K562 (cell line): Measurements from ENCODE around the gene MITF. TPM values are rescaled to one million over a fixed set of nuclear protein-coding genes. Genes with fewer than 3 reads are reported as not detected.
A peak's percentile ranks its signal among the peaks of the same experiment; 100 is the strongest.

Experiments used
- ARID2 ChIP-seq: fragments of 450-650 bp; IDR thresholded peaks from 2 replicates; pipeline ENCODE4 v1.6.1; 2017; ENCODE audit warnings: antibody characterized with exemption, mild to moderate bottlenecking
- ARID3B ChIP-seq: fragments of 250-450 bp; sonication (Bioruptor Pico); IDR thresholded peaks from 2 replicates; pipeline ENCODE4 v1.4.0; 2020; ENCODE audit warnings: borderline replicate concordance
- DACH1 ChIP-seq: fragments of 450-650 bp; IDR thresholded peaks from 2 replicates; pipeline ENCODE4 v1.6.1; 2018; ENCODE audit not compliant: partially characterized antibody
- ELF2 ChIP-seq: fragments of 250-450 bp; sonication (Bioruptor Pico); IDR thresholded peaks from 2 replicates; pipeline ENCODE4 v1.5.0; 2021; ENCODE audit warnings: mild to moderate bottlenecking
- FOXM1 ChIP-seq, 2 experiments: fragments of 450-650 bp in 1 of 2; sonication (generic) in 1 of 2; formaldehyde crosslinking in 1 of 2; IDR thresholded peaks; 2 replicates each; pipeline versions ENCODE4 v1.6.1 to v1.9.0; 2017 to 2022; ENCODE audit warnings: low read depth in 2 of 2, mild to moderate bottlenecking in 2 of 2, missing genetic modification reagents in 1 of 2, moderate library complexity in 1 of 2
- KAT7 ChIP-seq: sonication (generic); formaldehyde crosslinking; IDR thresholded peaks from 2 replicates; pipeline ENCODE4 v1.8.0; 2022; ENCODE audit warnings: missing genetic modification reagents, mild to moderate bottlenecking, borderline replicate concordance
- KDM4B ChIP-seq, 2 experiments: fragments of 450-650 bp in 1 of 2; sonication (generic) in 1 of 2; IDR thresholded peaks; 2 replicates each; pipeline ENCODE4 v1.6.1; 2016 to 2017; ENCODE audit warnings: borderline replicate concordance in 2 of 2, antibody characterized with exemption in 1 of 2, low read depth in 1 of 2, mild to moderate bottlenecking in 1 of 2
- MITF ChIP-seq: IDR thresholded peaks from 2 replicates; pipeline ENCODE4 v1.6.1; 2014; ENCODE audit warnings: antibody characterized with exemption
- NCOA2 ChIP-seq, 2 experiments: fragments of 450-650 bp; IDR thresholded peaks; 2 replicates each; pipeline ENCODE4 v1.6.1; 2018; ENCODE audit warnings: mild to moderate bottlenecking in 2 of 2, moderate library complexity in 1 of 2; ENCODE audit not compliant: partially characterized antibody in 2 of 2
- POLR2B ChIP-seq: fragments of 450-650 bp; IDR thresholded peaks from 2 replicates; pipeline ENCODE4 v1.6.1; 2018; ENCODE audit warnings: low read depth; ENCODE audit not compliant: partially characterized antibody
- SRSF7 ChIP-seq: fragments of 200-400 bp; formaldehyde crosslinking; optimal IDR thresholded peaks from 2 replicates; pipeline ENCODE3; 2017; ENCODE audit warnings: mild to moderate bottlenecking, low read depth, low read length
- STAT5B ChIP-seq: fragments of 250-450 bp; sonication (Bioruptor Pico); IDR thresholded peaks from 2 replicates; pipeline ENCODE4 v1.8.0; 2021; ENCODE audit warnings: mild to moderate bottlenecking, inconsistent platforms
- TFAP4 ChIP-seq: sonication (generic); formaldehyde crosslinking; IDR thresholded peaks from 2 replicates; pipeline ENCODE4 v1.8.0; 2022; ENCODE audit warnings: missing genetic modification reagents, mild to moderate bottlenecking, moderate library complexity, borderline replicate concordance
- THRB ChIP-seq: fragments of 450-650 bp; formaldehyde crosslinking; conservative IDR thresholded peaks from 2 replicates; pipeline ENCODE4 v1.4.0; 2022; ENCODE audit warnings: mild to moderate bottlenecking, missing genetic modification characterization
- XRCC5 ChIP-seq: fragments of 200-400 bp; formaldehyde crosslinking; IDR thresholded peaks from 2 replicates; pipeline ENCODE4 v1.6.1; 2017; ENCODE audit warnings: low read depth, mild to moderate bottlenecking, low read length
- ZKSCAN1 ChIP-seq: fragments of 150-350 bp; IDR thresholded peaks from 2 replicates; pipeline ENCODE4 v1.6.1; 2016; ENCODE audit warnings: low read depth, low read length
- ZNF143 ChIP-seq: sonication (generic); formaldehyde crosslinking; IDR thresholded peaks from 2 replicates; pipeline ENCODE4 v1.9.0; 2022; ENCODE audit warnings: mild to moderate bottlenecking, missing genetic modification reagents
- ZNF197 ChIP-seq: fragments of 200-800 bp; sonication (Bioruptor generic); IDR thresholded peaks from 2 replicates; pipeline ENCODE4 v1.6.1; 2016; ENCODE audit warnings: low read depth, missing genetic modification characterization, missing compliant biosample characterization
- ZNF263 ChIP-seq: sonication (generic); formaldehyde crosslinking; IDR thresholded peaks from 2 replicates; pipeline ENCODE4 v1.8.0; 2022; ENCODE audit warnings: mild to moderate bottlenecking, missing genetic modification reagents, borderline replicate concordance
- ZNF408 ChIP-seq: fragments of 250-450 bp; sonication (Bioruptor Pico); IDR thresholded peaks from 2 replicates; pipeline ENCODE4 v1.4.0; 2020; ENCODE audit warnings: low read depth, mild to moderate bottlenecking, moderate library complexity
- ZNF436 ChIP-seq: fragments of 250-450, 450-650 bp; sonication (Bioruptor Pico); formaldehyde crosslinking; IDR thresholded peaks from 2 replicates; pipeline ENCODE4 v1.7.0; 2020; ENCODE audit warnings: mild to moderate bottlenecking
- ZNF507 ChIP-seq: conservative IDR thresholded peaks from 2 replicates; pipeline ENCODE4 v1.6.1; 2017; ENCODE audit warnings: missing genetic modification characterization, missing compliant biosample characterization
- polyA plus RNA-seq, 8 experiments: library from polyadenylated mRNA; depleted of rRNA in 4 of 8; stranded (reverse) in 5 of 8; unstranded in 3 of 8; fragments of >200 nt; fragmentation: Nextera tagmentation in 2 of 8; fragmentation: Illumina TruSeq in 1 of 8; extraction: Ambion mirVana in 2 of 8; extraction: Trizol in 1 of 8; gene quantifications; 2 replicates each; pipeline versions ENCODE4 v1.2.1 to v1.2.3, GENCODE V29; 2011 to 2014; ENCODE audit warnings: inconsistent platforms in 1 of 8, missing spikeins in 1 of 8
- total RNA-seq, 7 experiments: library from RNA; depleted of rRNA in 6 of 7; stranded (reverse); fragments of >200 nt in 6 of 7; fragmentation: Illumina TruSeq in 2 of 7; extraction: Trizol in 2 of 7; gene quantifications; 2 replicates each; pipeline versions ENCODE4 v1.2.1 to v1.2.3, GENCODE V29; 2011 to 2021; ENCODE audit warnings: low replicate concordance in 1 of 7

Gene MITF
- total and polyA plus RNA-seq, 9 of the 15 experiments (the other 6 are each of a cell fraction or from before 2014, with no cell fraction given): 5.6 to 14.9 (median 11.1) TPM

- no peak for TF ChIP-seq ARID3B (CRISPR knock-in tag)
- no peak for TF ChIP-seq ZNF436 (CRISPR knock-in tag)
- TF ChIP-seq THRB (CRISPR knock-in tag): no peak
- no peak for TF ChIP-seq KAT7 (CRISPR knock-in tag)
- peak; percentile 40; the same call in 1 of the 2 replicates for TF ChIP-seq ZKSCAN1
- no peak for TF ChIP-seq ZNF408
- TF ChIP-seq ELF2 (CRISPR knock-in tag): no peak
- TF ChIP-seq KDM4B (IDR thresholded peaks at IDR 0.05; ENCODE audit: borderline replicate concordance in 2 of 2, low read depth in 1 of 2): no peak
- TF ChIP-seq ARID2: no peak
- peak; percentile 64 for TF ChIP-seq DACH1
- TF ChIP-seq TFAP4 (CRISPR knock-in tag): peak; percentile 63
- no peak for TF ChIP-seq ZNF143 (CRISPR knock-in tag)
- TF ChIP-seq STAT5B (CRISPR knock-in tag): no peak
- no peak for TF ChIP-seq ZNF197
- no peak; the same call in 1 of the 2 replicates for TF ChIP-seq MITF
- no peak for TF ChIP-seq SRSF7
- no peak for TF ChIP-seq ZNF507 (tag)
- TF ChIP-seq ZNF263 (CRISPR knock-in tag): no peak
- no peak for TF ChIP-seq XRCC5
- no peak for TF ChIP-seq POLR2B
- peak; percentile 45 to 54 for TF ChIP-seq NCOA2 (IDR thresholded peaks at IDR 0.05; ENCODE audit: partially characterized antibody in 2 of 2)
- peak; percentile 69; the same call in 1 of the 2 replicates for TF ChIP-seq FOXM1 (IDR thresholded peaks at IDR 0.05; ENCODE audit: low read depth)
- no peak for TF ChIP-seq FOXM1 (CRISPR knock-in tag; IDR thresholded peaks at IDR 0.05; ENCODE audit: low read depth)
Observed at GRCh38 chr3:69724722-69725435, 14.4 kb upstream of the MITF start (continued).
